ENCODE measurements around the gene PCDHGA8. TPM values are rescaled to one million over a fixed set of nuclear protein-coding genes. Genes with fewer than 3 reads are reported as not detected.
A peak's percentile ranks its signal among the peaks of the same experiment; 100 is the strongest.
"Not testable (repeated sequence)": the region's sequence is repeated elsewhere in the genome, so short reads cannot be mapped to it uniquely, and the experiment has no call there.

PCDHGA8 gene
- total RNA-seq, 1 experiment from 2014 or later = 0.97 TPM

DNA sequence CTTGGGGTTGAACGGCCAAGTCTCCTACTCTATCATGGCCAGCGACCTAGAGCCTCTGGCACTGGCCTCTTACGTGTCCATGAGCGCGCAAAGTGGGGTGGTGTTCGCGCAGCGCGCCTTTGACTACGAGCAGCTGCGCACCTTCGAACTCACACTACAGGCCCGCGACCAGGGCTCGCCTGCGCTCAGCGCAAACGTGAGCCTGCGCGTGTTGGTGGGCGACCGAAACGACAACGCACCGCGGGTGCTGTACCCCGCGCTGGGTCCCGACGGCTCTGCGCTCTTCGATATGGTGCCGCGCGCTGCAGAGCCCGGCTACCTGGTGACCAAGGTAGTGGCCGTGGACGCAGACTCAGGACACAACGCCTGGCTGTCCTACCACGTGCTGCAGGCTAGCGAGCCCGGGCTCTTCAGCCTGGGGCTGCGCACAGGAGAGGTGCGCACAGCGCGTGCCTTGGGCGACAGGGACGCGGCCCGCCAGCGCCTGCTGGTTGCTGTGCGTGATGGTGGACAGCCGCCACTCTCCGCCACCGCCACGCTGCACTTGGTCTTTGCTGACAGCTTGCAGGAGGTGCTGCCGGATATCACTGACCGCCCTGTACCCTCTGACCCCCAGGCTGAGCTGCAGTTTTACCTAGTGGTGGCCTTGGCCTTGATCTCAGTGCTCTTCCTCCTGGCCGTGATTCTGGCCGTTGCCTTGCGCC lies 7.3 kb downstream of the PCDHGA8 start:
- no peak for DNase-seq (ENCODE audit: extremely low read depth, low read depth)

DNA sequence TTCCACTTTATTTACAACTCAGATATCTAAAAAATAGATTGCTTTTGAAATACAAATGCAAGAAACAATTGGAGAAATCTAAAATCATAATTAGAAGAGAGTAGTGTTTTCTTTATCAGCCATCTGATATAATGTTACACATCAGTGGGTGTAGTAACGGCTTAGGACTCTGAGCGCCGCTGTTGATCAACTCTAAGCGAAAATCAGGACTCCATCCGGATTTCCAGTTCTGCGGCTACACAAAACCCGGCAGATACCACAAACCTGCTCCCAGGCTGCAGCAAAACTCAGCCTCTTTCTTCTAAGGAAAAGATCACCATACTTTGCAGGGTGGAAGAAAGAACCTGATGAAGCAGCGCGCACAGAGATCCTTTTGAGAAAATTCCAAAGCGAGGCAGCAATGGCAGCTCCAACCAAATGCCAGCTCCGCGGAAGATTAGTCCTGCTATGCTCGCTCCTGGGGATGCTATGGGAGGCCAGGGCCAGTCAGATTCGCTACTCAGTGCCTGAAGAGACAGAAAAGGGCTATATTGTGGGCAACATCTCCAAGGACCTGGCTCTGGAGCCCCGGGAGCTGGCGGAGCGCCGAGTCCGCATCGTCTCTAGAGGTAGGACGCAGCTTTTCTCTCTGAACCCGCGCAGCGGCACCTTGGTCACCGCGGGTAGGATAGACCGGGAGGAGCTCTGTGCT lies 10.3 kb downstream of the PCDHGA8 start, which contains the start of gene PCDHGA9:
Gene PCDHGA9, plus strand, starts transcription at position 226 of the 691 bp plus-strand sequence. Its CDS starts 175 bp downstream, at position 401.
- peak; percentile 33 for DNase-seq (ENCODE audit: extremely low read depth, low read depth)

DNA sequence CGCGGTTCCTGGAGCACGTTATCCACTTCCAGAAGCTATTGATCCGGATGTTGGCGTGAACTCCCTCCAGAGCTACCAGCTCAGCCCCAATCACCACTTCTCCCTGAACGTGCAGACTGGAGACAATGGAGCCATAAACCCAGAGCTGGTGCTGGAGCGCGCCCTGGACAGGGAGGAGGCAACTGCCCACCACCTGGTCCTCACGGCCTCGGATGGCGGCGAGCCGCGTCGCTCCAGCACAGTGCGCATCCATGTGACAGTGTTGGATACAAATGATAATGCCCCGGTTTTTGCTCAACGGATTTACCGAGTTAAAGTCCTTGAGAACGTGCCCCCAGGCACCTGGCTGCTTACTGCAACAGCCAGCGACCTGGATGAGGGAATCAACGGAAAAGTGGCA lies 11.0 kb downstream of the PCDHGA8 start:
- no peak for DNase-seq (ENCODE audit: extremely low read depth, low read depth)

DNA sequence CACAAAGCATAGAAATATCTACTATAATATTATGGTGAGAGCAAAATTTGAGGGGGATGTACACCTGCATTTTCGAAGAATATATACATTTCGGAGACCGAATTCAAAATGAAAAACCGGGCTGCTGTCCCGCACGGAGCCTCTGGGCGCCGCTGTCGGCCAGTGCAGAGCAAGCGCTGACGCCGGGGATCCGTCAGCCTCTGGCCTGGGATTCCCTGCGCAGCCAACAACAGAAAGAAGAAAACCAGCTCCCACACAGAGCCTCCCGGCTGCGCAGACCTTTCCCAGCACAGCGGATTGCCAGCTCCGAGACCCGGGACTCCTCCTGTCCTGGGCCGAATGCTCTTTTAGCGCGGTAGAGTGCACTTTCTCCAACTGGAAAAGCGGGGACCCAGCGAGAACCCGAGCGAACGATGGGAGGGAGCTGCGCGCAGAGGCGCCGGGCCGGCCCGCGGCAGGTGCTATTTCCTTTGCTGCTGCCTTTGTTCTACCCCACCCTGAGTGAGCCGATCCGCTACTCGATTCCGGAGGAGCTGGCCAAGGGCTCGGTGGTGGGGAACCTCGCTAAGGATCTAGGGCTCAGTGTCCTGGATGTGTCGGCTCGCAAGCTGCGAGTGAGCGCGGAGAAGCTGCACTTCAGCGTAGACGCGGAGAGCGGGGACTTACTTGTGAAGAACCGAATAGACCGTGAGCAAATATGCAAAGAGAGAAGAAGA lies 15.5 kb downstream of the PCDHGA8 start, which contains the start of gene PCDHGB6:
Gene PCDHGB6, plus strand, starts transcription at position 232 of the 716 bp plus-strand sequence. Its CDS starts 182 bp downstream, at position 414.
- not testable (repeated sequence) for DNase-seq (ENCODE audit: extremely low read depth, low read depth)

DNA sequence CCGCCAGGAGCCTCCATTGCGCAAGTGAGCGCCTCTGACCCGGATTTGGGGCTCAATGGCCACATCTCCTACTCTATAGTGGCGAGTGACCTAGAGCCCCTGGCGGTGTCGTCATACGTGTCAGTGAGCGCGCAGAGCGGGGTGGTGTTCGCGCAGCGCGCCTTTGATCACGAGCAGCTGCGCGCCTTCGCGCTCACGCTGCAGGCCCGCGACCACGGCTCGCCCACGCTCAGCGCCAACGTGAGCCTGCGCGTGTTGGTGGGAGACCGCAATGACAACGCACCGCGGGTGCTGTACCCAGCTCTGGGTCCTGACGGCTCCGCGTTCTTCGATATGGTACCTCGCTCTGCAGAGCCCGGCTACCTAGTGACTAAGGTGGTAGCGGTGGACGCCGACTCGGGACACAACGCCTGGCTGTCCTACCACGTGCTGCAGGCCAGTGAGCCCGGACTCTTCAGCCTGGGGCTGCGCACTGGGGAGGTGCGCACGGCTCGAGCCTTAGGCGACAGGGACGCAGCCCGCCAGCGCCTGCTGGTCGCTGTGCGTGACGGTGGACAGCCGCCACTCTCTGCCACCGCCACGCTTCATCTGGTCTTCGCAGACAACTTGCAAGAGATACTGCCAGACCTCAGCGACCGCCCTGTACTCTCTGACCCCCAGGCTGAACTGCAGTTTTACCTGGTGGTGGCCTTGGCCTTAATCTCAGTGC lies 17.3 kb downstream of the PCDHGA8 start:
- no peak for DNase-seq (ENCODE audit: extremely low read depth, low read depth)

DNA sequence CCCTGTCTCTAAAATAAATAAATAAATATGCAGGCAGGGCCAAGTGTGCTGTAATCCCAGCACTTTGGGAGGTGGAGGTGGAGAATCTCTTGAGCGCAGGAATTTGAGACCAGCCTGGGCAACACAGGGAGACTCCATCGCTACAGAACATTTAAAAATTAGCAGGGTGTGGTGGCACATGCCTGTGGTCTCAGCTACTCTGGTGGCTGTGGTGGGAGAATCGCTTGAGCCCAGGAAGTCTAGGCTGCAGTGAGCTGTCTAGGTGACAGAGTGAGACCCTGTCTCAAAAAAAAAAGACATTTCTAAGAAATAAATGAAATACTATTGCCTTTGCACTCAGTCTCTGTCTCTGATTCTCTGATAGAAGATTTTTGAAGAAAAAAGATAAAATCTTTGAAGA lies 19.1 kb downstream of the PCDHGA8 start:
- DNase-seq (ENCODE audit: extremely low read depth, low read depth) = no peak

DNA sequence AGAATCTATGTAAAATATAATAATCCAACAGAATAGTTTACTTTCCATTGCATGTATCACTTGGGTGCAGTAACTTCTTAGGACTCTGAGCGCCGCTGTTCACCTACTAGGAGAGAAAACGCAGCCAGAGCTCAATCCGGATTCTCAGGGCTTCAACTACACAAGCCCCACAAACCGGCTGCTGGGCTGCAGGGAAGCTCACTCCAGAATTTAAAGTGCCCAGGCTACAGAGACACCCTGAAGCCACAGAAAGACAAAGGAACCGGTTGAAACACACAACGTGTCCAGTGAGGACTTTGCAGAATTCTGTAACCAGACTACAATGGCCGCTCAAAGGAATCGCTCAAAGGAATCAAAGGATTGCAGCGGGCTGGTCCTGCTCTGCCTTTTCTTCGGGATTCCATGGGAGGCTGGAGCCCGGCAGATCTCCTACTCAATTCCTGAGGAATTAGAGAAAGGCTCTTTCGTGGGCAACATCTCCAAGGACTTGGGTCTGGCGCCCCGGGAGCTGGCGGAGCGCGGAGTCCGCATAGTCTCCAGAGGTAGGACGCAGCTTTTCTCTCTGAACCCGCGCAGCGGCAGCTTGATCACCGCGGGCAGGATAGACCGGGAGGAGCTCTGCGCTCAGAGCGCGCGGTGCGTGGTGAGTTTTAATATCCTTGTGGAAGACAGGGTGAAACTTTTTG lies 20.6 kb downstream of the PCDHGA8 start, which contains the start of gene PCDHGA10:
Gene PCDHGA10, plus strand, starts transcription at position 134 of the 686 bp plus-strand sequence. Its CDS starts 189 bp downstream, at position 323.
- peak; percentile 82 for DNase-seq (ENCODE audit: extremely low read depth, low read depth)

DNA sequence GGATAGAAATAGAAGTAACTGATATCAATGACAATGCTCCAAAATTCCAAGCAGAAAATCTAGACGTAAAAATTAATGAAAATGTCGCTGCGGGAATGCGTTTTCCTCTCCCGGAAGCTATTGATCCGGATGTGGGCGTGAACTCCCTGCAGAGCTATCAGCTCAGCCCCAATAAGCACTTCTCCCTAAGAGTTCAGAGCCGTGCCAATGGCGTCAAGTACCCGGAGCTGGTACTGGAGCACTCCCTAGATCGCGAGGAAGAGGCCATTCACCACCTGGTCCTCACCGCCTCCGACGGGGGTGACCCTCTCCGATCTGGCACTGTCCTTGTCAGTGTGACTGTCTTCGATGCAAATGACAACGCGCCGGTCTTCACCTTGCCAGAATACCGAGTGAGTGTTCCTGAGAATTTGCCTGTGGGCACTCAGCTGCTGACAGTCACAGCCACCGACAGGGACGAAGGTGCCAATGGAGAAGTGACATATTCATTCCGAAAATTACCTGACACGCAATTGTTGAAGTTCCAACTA lies 21.2 kb downstream of the PCDHGA8 start:
- DNase-seq (ENCODE audit: extremely low read depth, low read depth) = no peak

DNA sequence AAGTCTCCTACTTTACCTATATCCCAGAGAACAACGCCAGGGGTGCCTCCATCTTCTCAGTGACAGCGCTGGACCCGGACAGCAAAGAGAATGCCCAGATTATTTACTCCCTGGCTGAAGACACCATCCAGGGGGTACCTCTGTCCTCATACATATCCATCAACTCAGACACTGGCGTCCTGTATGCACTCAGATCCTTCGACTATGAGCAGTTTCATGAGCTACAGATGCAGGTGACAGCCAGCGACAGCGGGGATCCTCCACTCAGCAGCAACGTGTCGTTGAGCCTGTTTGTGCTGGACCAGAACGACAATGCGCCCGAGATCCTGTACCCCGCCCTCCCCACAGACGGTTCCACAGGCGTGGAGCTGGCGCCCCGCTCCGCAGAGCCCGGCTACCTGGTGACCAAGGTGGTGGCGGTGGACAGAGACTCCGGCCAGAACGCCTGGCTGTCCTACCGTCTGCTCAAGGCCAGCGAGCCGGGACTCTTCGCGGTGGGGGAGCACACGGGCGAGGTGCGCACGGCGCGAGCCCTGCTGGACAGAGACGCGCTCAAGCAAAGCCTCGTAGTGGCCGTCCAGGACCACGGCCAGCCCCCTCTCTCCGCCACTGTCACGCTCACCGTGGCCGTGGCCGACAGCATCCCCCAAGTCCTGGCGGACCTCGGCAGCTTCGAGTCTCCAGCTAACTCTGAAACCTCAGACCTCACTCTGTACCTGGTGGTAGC lies 22.3 kb downstream of the PCDHGA8 start:
- not testable (repeated sequence) for DNase-seq (ENCODE audit: extremely low read depth, low read depth)

DNA sequence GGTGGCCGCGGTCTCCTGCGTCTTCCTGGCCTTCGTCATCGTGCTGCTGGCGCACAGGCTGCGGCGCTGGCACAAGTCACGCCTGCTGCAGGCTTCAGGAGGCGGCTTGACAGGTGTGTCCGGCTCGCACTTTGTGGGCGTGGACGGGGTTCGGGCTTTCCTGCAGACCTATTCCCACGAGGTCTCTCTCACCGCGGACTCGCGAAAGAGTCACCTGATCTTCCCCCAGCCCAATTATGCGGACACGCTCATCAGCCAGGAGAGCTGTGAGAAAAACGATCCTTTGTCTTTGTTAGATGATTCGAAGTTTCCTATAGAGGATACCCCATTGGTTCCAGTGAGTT lies 22.8 kb downstream of the PCDHGA8 start:
- DNase-seq (ENCODE audit: extremely low read depth, low read depth) = not testable (repeated sequence)

DNA sequence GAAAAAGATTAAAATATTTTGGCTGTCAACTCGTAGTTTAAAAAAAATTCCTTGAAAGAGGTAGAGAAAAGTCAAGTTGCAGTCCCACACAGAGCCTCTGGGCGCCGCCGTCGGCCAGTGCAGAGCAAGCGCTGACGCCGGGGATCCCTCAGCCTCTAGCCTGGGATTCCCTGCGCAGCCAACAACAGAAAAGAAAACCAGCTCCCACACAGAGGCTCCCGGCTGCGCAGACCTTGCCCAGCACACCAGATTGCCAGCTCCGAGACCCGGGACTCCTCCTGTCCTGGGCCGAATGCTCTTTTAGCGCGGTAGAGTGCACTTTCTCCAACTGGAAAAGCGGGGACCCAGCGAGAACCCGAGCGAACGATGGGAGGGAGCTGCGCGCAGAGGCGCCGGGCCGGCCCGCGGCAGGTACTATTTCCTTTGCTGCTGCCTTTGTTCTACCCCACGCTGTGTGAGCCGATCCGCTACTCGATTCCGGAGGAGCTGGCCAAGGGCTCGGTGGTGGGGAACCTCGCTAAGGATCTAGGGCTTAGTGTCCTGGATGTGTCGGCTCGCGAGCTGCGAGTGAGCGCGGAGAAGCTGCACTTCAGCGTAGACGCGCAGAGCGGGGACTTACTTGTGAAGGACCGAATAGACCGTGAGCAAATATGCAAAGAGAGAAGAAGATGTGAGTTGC lies 25.2 kb downstream of the PCDHGA8 start, which contains the start of gene PCDHGB7:
Gene PCDHGB7, plus strand, starts transcription at position 184 of the 679 bp plus-strand sequence. Its CDS starts 183 bp downstream, at position 367.
- not testable (repeated sequence) for DNase-seq (ENCODE audit: extremely low read depth, low read depth)

DNA sequence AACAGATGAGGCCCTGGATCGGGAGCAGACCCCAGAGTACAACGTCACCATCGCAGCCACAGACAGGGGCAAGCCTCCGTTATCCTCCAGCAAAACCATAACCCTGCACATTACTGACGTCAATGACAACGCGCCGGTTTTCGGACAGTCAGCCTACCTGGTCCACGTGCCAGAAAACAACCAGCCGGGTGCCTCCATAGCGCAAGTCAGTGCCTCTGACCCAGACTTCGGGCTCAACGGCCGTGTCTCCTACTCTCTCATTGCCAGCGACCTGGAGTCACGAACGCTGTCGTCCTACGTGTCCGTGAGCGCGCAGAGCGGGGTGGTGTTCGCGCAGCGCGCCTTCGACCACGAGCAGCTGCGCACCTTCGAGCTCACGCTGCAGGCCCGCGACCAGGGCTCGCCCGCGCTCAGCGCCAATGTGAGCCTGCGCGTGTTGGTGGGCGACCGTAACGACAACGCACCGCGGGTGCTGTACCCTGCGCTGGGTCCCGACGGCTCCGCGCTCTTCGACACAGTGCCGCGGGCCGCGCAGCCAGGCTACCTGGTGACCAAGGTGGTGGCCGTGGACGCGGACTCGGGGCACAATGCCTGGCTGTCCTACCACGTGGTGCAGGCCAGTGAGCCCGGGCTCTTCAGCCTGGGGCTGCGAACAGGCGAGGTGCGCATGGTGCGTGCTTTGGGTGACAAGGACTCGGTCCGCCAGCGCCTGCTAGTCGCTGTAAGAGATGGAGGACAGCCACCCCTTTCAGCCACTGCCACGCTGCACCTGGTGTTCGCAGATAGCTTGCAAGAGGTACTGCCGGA lies 26.8 kb downstream of the PCDHGA8 start:
- no peak for DNase-seq (ENCODE audit: extremely low read depth, low read depth)

DNA sequence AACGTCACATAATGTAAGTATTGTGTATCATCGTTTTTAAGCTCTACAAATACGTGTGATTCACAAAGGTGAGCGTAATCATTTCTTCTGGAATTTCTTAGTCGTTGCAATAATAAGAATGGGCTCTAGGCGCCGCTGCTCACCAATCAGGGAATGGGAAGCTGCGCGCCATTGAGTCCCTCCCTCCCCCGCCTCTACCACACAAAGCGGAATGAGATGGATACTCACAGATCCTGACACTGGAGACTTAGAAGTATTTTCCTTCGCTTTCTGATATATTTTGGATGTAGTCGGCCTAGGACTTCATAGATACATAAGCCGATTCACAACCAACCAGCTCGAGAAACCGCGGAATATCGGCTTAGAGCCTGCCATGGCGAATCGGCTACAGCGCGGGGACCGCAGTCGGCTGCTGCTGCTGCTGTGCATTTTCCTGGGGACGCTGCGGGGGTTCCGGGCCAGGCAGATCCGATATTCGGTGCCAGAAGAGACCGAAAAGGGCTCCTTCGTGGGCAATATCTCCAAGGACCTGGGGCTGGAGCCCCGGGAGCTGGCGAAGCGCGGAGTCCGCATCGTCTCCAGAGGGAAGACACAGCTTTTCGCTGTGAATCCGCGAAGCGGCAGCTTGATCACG lies 28.5 kb downstream of the PCDHGA8 start, which contains the start of gene PCDHGA11:
Gene PCDHGA11, plus strand, starts transcription at position 197 of the 634 bp plus-strand sequence. Its CDS starts 177 bp downstream, at position 374.
- no peak for DNase-seq (ENCODE audit: extremely low read depth, low read depth)

DNA sequence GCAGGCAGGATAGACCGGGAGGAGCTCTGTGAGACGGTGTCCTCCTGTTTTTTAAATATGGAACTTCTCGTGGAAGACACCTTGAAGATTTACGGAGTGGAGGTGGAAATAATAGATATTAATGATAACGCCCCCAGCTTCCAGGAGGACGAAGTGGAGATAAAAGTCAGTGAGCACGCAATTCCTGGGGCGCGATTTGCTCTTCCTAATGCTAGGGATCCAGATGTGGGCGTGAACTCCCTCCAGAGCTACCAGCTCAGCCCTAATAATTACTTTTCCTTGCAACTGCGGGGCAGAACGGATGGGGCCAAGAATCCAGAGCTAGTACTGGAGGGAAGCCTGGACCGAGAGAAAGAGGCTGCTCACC lies 29.0 kb downstream of the PCDHGA8 start:
- no peak for DNase-seq (ENCODE audit: extremely low read depth, low read depth)

DNA sequence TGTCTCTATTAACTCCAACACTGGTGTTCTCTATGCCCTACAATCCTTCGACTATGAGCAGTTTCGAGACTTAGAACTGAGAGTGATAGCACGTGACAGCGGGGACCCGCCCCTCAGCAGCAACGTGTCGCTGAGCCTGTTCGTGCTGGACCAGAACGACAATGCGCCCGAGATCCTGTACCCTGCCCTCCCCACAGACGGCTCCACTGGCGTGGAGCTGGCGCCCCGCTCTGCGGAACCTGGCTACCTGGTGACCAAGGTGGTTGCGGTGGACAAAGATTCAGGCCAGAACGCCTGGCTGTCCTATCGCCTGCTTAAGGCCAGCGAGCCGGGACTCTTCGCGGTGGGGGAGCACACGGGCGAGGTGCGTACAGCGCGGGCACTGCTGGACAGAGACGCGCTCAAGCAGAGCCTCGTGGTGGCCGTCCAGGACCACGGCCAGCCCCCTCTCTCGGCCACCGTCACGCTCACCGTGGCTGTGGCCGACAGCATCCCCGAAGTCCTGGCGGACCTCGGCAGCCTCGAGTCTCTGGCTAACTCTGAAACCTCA lies 30.4 kb downstream of the PCDHGA8 start:
- DNase-seq (ENCODE audit: extremely low read depth, low read depth) = no peak

DNA sequence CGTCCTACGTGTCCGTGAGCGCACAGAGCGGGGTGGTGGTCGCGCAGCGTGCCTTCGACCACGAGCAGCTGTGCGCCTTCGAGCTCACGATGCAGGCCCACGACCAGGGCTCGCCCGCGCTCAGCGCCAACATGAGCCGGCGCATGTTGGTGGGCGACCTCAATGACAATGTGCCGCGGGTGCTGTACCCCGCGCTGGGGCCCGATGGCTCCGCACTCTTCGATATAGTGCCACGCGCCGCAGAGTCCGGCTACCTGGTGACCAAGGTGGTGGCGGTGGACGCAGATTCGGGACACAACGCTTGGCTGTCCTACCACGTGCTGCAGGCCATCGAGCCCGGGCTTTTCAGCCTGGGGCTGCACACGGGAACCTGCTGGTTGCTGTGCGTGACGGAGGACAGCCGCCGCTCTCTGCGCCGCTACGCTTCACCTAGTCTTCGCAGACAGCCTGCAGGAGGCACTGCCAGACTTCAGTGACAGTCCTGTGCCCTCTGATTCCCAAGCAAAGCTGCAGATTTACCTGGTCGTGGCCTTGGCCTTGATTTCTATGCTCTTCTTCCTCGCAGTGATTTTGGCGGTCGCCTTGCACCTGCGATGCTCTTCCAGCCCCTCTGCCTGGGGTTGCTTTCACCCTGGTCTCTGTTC lies 35.5 kb downstream of the PCDHGA8 start:
- DNase-seq (ENCODE audit: extremely low read depth, low read depth) = no peak

Data from NCI-H460 (cell line).